GM23338 (cell line): ENCODE data around the gene ANO1. TPM values are rescaled to one million over a fixed set of nuclear protein-coding genes. Genes with fewer than 3 reads are reported as not detected.

Experiments
- ATAC-seq: fragments of 200-7000 bp; cut with Tn5 transposase; 3 replicates; pipeline ENCODE4 v1.9.1; 2020
- DNase-seq: peaks from one replicate; pipeline ENCODE4 v3.0.0-alpha.2; 2015; ENCODE audit warnings: low spot score
- H2AFZ ChIP-seq: fragments of 200-600 bp; sonication (generic); 2 replicates; pipeline ENCODE4 v1.8.0; 2016; ENCODE audit warnings: antibody characterized with exemption, mild to moderate bottlenecking, moderate library complexity
- H3F3A ChIP-seq: fragments of 200-600 bp; sonication (generic); replicated peaks from 2 replicates; pipeline ENCODE4 v1.8.0; 2017; ENCODE audit warnings: antibody characterized with exemption, mixed run types, low read depth
- H3K27ac ChIP-seq: fragments of 200-600 bp; sonication (generic); 2 replicates; pipeline ENCODE4 v1.6.1; 2016; ENCODE audit warnings: low read depth
- H3K27me3 ChIP-seq: fragments of 200-600 bp; sonication (generic); 2 replicates; pipeline ENCODE4 v1.8.0; 2016; ENCODE audit warnings: mild to moderate bottlenecking, mixed run types, moderate library complexity; ENCODE audit not compliant: insufficient read depth
- H3K36me3 ChIP-seq: fragments of 200-600 bp; sonication (generic); 2 replicates; pipeline ENCODE4 v1.8.0; 2016; ENCODE audit warnings: mild to moderate bottlenecking; ENCODE audit not compliant: insufficient read depth
- H3K4me1 ChIP-seq: fragments of 200-600 bp; sonication (generic); 2 replicates; pipeline ENCODE4 v1.8.0; 2016; ENCODE audit warnings: mild to moderate bottlenecking, moderate library complexity; ENCODE audit not compliant: insufficient read depth
- H3K4me2 ChIP-seq: fragments of 200-600 bp; sonication (generic); 2 replicates; pipeline ENCODE4 v1.7.1; 2017; ENCODE audit warnings: mixed run types
- H3K4me3 ChIP-seq: fragments of 200-600 bp; sonication (generic); 2 replicates; pipeline ENCODE4 v1.6.1; 2016; ENCODE audit warnings: mixed run types
- H3K79me2 ChIP-seq: fragments of 200-600 bp; sonication (generic); replicated peaks from 2 replicates; pipeline ENCODE4 v1.8.0; 2017; ENCODE audit warnings: mild to moderate bottlenecking; ENCODE audit not compliant: insufficient read depth
- H3K9me2 ChIP-seq: fragments of 200-600 bp; sonication (generic); 2 replicates; pipeline ENCODE4 v1.8.0; 2017; ENCODE audit not compliant: insufficient read depth
- H4K20me1 ChIP-seq: fragments of 200-600 bp; sonication (generic); replicated peaks from 2 replicates; pipeline ENCODE4 v1.8.0; 2017; ENCODE audit warnings: mild to moderate bottlenecking; ENCODE audit not compliant: insufficient read depth
- H3K27ac Mint-ChIP-seq: 2 replicates; pipeline ENCODE4 v1.8.0; 2020; ENCODE audit warnings: inconsistent platforms, mild to moderate bottlenecking, moderate library complexity, mixed read lengths
- H3K27me3 Mint-ChIP-seq: 3 replicates; pipeline ENCODE4 v1.8.0; 2022; ENCODE audit warnings: low read depth, mild to moderate bottlenecking, moderate library complexity, mixed read lengths, inconsistent platforms; ENCODE audit not compliant: insufficient read depth, poor library complexity
- H3K36me3 Mint-ChIP-seq: 3 replicates; pipeline ENCODE4 v1.8.0; 2021; ENCODE audit warnings: low read depth, mild to moderate bottlenecking, inconsistent platforms, moderate library complexity, mixed read lengths
- H3K4me1 Mint-ChIP-seq: 3 replicates; pipeline ENCODE4 v1.8.0; 2020; ENCODE audit warnings: mild to moderate bottlenecking, inconsistent platforms, mixed read lengths
- H3K4me3 Mint-ChIP-seq: 3 replicates; pipeline ENCODE4 v1.8.0; 2021; ENCODE audit warnings: moderate library complexity, mild to moderate bottlenecking, inconsistent platforms, mixed read lengths
- H3K9me3 Mint-ChIP-seq: 3 replicates; pipeline ENCODE4 v1.8.0; 2020; ENCODE audit warnings: moderate library complexity, mild to moderate bottlenecking, inconsistent platforms, mixed read lengths
- CTCF ChIP-seq, 2 experiments: fragments of 200-600 bp in 1 of 2; sonication (generic) in 1 of 2; conservative IDR thresholded peaks; 2 replicates each; pipeline versions ENCODE4 v1.5.1 to v1.6.1; 2016 to 2017; ENCODE audit warnings: antibody characterized with exemption in 2 of 2, low read depth in 2 of 2, mild to moderate bottlenecking in 2 of 2, moderate library complexity in 1 of 2
- ETS1 ChIP-seq: IDR thresholded peaks from 2 replicates; pipeline ENCODE4 v1.6.1; 2016; ENCODE audit warnings: antibody characterized with exemption
- EZH2 ChIP-seq: fragments of 200-600 bp; sonication (generic); IDR thresholded peaks from one replicate; pipeline ENCODE4 v1.8.0; 2017; ENCODE audit warnings: antibody characterized with exemption, mild to moderate bottlenecking, low read depth; ENCODE audit not compliant: unreplicated experiment
- EZH2phosphoT487 ChIP-seq: fragments of 200-600 bp; sonication (generic); IDR thresholded peaks from one replicate; pipeline ENCODE4 v1.8.1; 2018; ENCODE audit warnings: antibody characterized with exemption; ENCODE audit not compliant: unreplicated experiment
- JUNB ChIP-seq: IDR thresholded peaks from one replicate; pipeline ENCODE4 v1.6.1; 2016; ENCODE audit warnings: antibody characterized with exemption; ENCODE audit not compliant: unreplicated experiment
- NANOG ChIP-seq: IDR thresholded peaks from 2 replicates; pipeline ENCODE4 v1.6.1; 2016; ENCODE audit warnings: antibody characterized with exemption, borderline replicate concordance
- POLR2AphosphoS5 ChIP-seq: IDR thresholded peaks from 2 replicates; pipeline ENCODE4 v1.6.1; 2016; ENCODE audit warnings: antibody characterized with exemption, low read depth
- REST ChIP-seq: IDR thresholded peaks from one replicate; pipeline ENCODE4 v1.6.1; 2018; ENCODE audit warnings: antibody characterized with exemption; ENCODE audit not compliant: unreplicated experiment
- STAT1 ChIP-seq: IDR thresholded peaks from one replicate; pipeline ENCODE4 v1.6.1; 2016; ENCODE audit warnings: antibody characterized with exemption; ENCODE audit not compliant: unreplicated experiment
- ZNF114 ChIP-seq: fragments of 250-450 bp; sonication (Bioruptor Pico); IDR thresholded peaks from 2 replicates; pipeline ENCODE4 v1.5.0; 2020; ENCODE audit warnings: mild to moderate bottlenecking, moderate library complexity
- polyA plus RNA-seq: library from polyadenylated mRNA; unstranded; fragments of >200 nt; fragmentation: Nextera tagmentation; extraction: Ambion mirVana; gene quantifications from 2 replicates; pipeline ENCODE4 v1.2.1, GENCODE V29; 2016
- total RNA-seq: library from RNA; depleted of rRNA; stranded (reverse); fragments of >200 nt; shearing (Covaris generic); gene quantifications from 2 replicates; pipeline ENCODE4 v1.2.3, GENCODE V29; 2014

The ANO1 gene
- total and polyA plus RNA-seq, 2 experiments from 2014 or later: 1.4 to 3.4 TPM

- Histone ChIP-seq H3K4me3 (no peak overlapping the region), H3K9me2 (no peaks in the 10 kb centered on the region), H3K4me2 (no peak overlapping the region), H4K20me1 (no peaks in the 10 kb centered on the region), H2AFZ (no peak overlapping the region), H3K27me3 (no peaks in the 10 kb centered on the region), H3K27ac (no peak overlapping the region), H3K36me3 (no peaks in the 10 kb centered on the region), H3F3A (no peaks in the 10 kb centered on the region), H3K79me2 (no peaks in the 10 kb centered on the region), H3K4me1 (no peaks in the 10 kb centered on the region)
- Mint-ChIP-seq H3K36me3 (no peaks in the 10 kb centered on the region), H3K4me3 (no peak overlapping the region), H3K27ac (no peak overlapping the region), H3K9me3 (no peaks in the 10 kb centered on the region), H3K4me1 (no peaks in the 10 kb centered on the region), H3K27me3 (peaks cover 6% of the 10 kb centered on the region)
- no peak for TF ChIP-seq POLR2AphosphoS5
- DNase-seq (no peak), ATAC-seq (no peak)
Measured at GRCh38 chr11:70233511-70233934, 155.4 kb downstream of the ANO1 start.

- Histone ChIP-seq H3K27ac (no peak overlapping the region), H3K27me3 (no peaks in the 10 kb centered on the region), H3K4me2 (no peak overlapping the region), H2AFZ (no peak overlapping the region), H3K4me3 (no peak overlapping the region), H4K20me1 (no peaks in the 10 kb centered on the region), H3K36me3 (no peaks in the 10 kb centered on the region), H3K4me1 (no peaks in the 10 kb centered on the region), H3K9me2 (no peaks in the 10 kb centered on the region), H3F3A (no peaks in the 10 kb centered on the region), H3K79me2 (no peaks in the 10 kb centered on the region)
- H3K9me3 Mint-ChIP-seq: no peaks in the 10 kb centered on the region
- no peak overlapping the region for H3K27ac Mint-ChIP-seq
- no peak overlapping the region for H3K4me3 Mint-ChIP-seq
- H3K27me3 Mint-ChIP-seq: peaks cover 6% of the 10 kb centered on the region
- ATAC-seq: no peak
- no peaks in the 10 kb centered on the region for H3K4me1 Mint-ChIP-seq
- DNase-seq: no peak
- H3K36me3 Mint-ChIP-seq: no peaks in the 10 kb centered on the region
- no peak for TF ChIP-seq EZH2phosphoT487
- TF ChIP-seq POLR2AphosphoS5: no peak
- TF ChIP-seq JUNB: no peak
- TF ChIP-seq EZH2: no peak
- no peak for TF ChIP-seq REST
- TF ChIP-seq STAT1: no peak
- no peak for TF ChIP-seq ZNF114 (CRISPR knock-in tag)
- TF ChIP-seq NANOG: no peak
- no peak for TF ChIP-seq CTCF (conservative IDR thresholded peaks at IDR 0.05; ENCODE audit: low read depth in 2 of 2)
- no peak for TF ChIP-seq ETS1
Measured at GRCh38 chr11:70233962-70234361, 155.8 kb downstream of the ANO1 start.
